ENCODE data around the gene WSCD1.

WSCD1 gene

GRCh38 chr17:6098050-6098822 is 28.1 kb downstream of the WSCD1 start:
- no peak overlapping the region for H3K4me3 ChIP-seq (ENCODE audit: low read depth, low read length)
- ChIA-PET POLR2A (no interaction called here), CTCF (no interaction called here)
- TF ChIP-seq CTCF (IDR thresholded peaks at IDR 0.05; ENCODE audit: insufficient read depth, low read length, missing control alignments): no peak
- no peak for DNase-seq (ENCODE audit: low read depth, low spot score)

- POLR2A ChIA-PET: no interaction called here
- CTCF ChIA-PET: no interaction called here
- DNase-seq (ENCODE audit: low read depth, low spot score): no peak
Measured at GRCh38 chr17:6098823-6099180, 28.6 kb downstream of the WSCD1 start.

GRCh38 chr17:6099492-6099891 is 29.3 kb downstream of the WSCD1 start:
- TF ChIP-seq CTCF (IDR thresholded peaks at IDR 0.05; ENCODE audit: insufficient read depth, low read length, missing control alignments): no peak
- no peak for DNase-seq (ENCODE audit: low read depth, low spot score)
- ChIA-PET POLR2A (no interaction called here), CTCF (no interaction called here)
- H3K4me3 ChIP-seq (ENCODE audit: low read depth, low read length): no peak overlapping the region

More at GRCh38 chr17:6098823-6099180, 28.6 kb downstream of the WSCD1 start:
- H3K4me3 ChIP-seq (ENCODE audit: low read depth, low read length): no peak overlapping the region
- TF ChIP-seq CTCF (IDR thresholded peaks at IDR 0.05; ENCODE audit: insufficient read depth, low read length, missing control alignments): no peak

- no peak overlapping the region for H3K4me3 ChIP-seq (ENCODE audit: low read depth, low read length)
- CTCF ChIA-PET: no interaction called here
- POLR2A ChIA-PET: no interaction called here
- no peak for TF ChIP-seq CTCF (IDR thresholded peaks at IDR 0.05; ENCODE audit: insufficient read depth, low read length, missing control alignments)
- DNase-seq (ENCODE audit: low read depth, low spot score): no peak
Measured at GRCh38 chr17:6100146-6100545, 30.0 kb downstream of the WSCD1 start.

GRCh38 chr17:6100891-6101500 is 30.8 kb downstream of the WSCD1 start:
- POLR2A ChIA-PET: no interaction called here
- no peak for DNase-seq (ENCODE audit: low read depth, low spot score)
- no peak overlapping the region for H3K4me3 ChIP-seq (ENCODE audit: low read depth, low read length)
- no peak for TF ChIP-seq CTCF (IDR thresholded peaks at IDR 0.05; ENCODE audit: insufficient read depth, low read length, missing control alignments)
- CTCF ChIA-PET: no interaction called here

GRCh38 chr17:6101706-6102105 is 31.5 kb downstream of the WSCD1 start:
- CTCF ChIA-PET: no interaction called here
- DNase-seq (ENCODE audit: low read depth, low spot score): no peak
- no peak overlapping the region for H3K4me3 ChIP-seq (ENCODE audit: low read depth, low read length)
- TF ChIP-seq CTCF (IDR thresholded peaks at IDR 0.05; ENCODE audit: insufficient read depth, low read length, missing control alignments): no peak
- POLR2A ChIA-PET: no interaction called here

All from AG04449 (cell line).